Lower leg skin (tissue), 4 donors: Measurements from ENCODE around the gene TRIP10. TPM values are rescaled to one million over a fixed set of nuclear protein-coding genes. Genes with fewer than 3 reads are reported as not detected.

Source experiments
- DNase-seq, 2 donors: peaks; one replicate each; pipeline ENCODE4 v3.0.0-alpha.2; 2019; ENCODE audit warnings: low spot score in 2 of 2
- H3K4me3 ChIP-seq: fragments of 200-600 bp; sonication (generic); 2 replicates; pipeline ENCODE4 v1.5.1; 2017; ENCODE audit warnings: mild to moderate bottlenecking, low read depth; ENCODE audit not compliant: poor library complexity, severe bottlenecking
- POLR2A ChIP-seq, 2 donors: fragments of 450-650 bp; IDR thresholded peaks; one replicate each; pipeline ENCODE4 v1.6.1; 2016 to 2017; ENCODE audit warnings: antibody characterized with exemption in 2 of 2, mild to moderate bottlenecking in 1 of 2, moderate library complexity in 1 of 2
- WGBS, 2 donors: methylation state at CpG; one replicate each; pipeline ENCODE4 v1.1.5; 2018; 5-methylcytosine and 5-hydroxymethylcytosine counted together
- intact Hi-C: fragments of 100-400 bp; cut with DNase I; formaldehyde crosslinking; loops from one replicate; pipeline ENCODE4 v1.15.0; 2023; ENCODE audit warnings: low total_unique reads
- total RNA-seq, 4 donors: library from RNA; depleted of rRNA; stranded (reverse); fragments of >200 nt; gene quantifications; one replicate each; pipeline ENCODE4 v1.1.0, GENCODE V29; 2016
- TF ChIP-seq, protein P1 (sequence below), 3 donors: fragments of 450-650 bp; IDR thresholded peaks; one replicate each; pipeline ENCODE4 v1.5.1; 2016; ENCODE audit warnings: antibody characterized with exemption in 3 of 3, mild to moderate bottlenecking in 3 of 3, moderate library complexity in 2 of 3

Gene TRIP10
- total RNA-seq, 4 donors from 2014 or later = 41.2 to 60.2 (median 46.5) TPM

DNA sequence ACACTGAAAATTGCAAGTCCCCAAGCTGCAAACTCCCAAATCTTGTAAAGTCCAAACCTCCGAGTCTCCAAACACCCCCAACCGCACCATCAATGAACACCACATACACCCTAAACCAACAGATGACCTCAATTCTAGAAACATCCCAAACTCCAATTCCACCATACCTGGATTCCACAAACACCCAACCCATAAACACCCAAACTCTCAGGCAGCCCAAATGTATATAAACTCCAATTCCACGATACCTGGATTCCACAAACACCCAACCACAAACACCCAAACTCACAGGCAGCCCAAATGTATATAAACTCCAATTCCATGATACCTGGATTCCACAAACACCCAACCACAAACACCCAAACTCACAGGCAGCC, 19.5 kb upstream of the TRIP10 start:
- TF ChIP-seq POLR2A (IDR thresholded peaks at IDR 0.05) = no peak
- TF ChIP-seq, protein P1, sequence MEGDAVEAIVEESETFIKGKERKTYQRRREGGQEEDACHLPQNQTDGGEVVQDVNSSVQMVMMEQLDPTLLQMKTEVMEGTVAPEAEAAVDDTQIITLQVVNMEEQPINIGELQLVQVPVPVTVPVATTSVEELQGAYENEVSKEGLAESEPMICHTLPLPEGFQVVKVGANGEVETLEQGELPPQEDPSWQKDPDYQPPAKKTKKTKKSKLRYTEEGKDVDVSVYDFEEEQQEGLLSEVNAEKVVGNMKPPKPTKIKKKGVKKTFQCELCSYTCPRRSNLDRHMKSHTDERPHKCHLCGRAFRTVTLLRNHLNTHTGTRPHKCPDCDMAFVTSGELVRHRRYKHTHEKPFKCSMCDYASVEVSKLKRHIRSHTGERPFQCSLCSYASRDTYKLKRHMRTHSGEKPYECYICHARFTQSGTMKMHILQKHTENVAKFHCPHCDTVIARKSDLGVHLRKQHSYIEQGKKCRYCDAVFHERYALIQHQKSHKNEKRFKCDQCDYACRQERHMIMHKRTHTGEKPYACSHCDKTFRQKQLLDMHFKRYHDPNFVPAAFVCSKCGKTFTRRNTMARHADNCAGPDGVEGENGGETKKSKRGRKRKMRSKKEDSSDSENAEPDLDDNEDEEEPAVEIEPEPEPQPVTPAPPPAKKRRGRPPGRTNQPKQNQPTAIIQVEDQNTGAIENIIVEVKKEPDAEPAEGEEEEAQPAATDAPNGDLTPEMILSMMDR (IDR thresholded peaks at IDR 0.05) = no peak
- DNase-seq = no peak
- no peak overlapping the region for H3K4me3 ChIP-seq
- 84 to 91% methylated on average over 3 of the region's 3 CpGs for WGBS, 2 donors
- intact Hi-C loops = no loop called here

DNA sequence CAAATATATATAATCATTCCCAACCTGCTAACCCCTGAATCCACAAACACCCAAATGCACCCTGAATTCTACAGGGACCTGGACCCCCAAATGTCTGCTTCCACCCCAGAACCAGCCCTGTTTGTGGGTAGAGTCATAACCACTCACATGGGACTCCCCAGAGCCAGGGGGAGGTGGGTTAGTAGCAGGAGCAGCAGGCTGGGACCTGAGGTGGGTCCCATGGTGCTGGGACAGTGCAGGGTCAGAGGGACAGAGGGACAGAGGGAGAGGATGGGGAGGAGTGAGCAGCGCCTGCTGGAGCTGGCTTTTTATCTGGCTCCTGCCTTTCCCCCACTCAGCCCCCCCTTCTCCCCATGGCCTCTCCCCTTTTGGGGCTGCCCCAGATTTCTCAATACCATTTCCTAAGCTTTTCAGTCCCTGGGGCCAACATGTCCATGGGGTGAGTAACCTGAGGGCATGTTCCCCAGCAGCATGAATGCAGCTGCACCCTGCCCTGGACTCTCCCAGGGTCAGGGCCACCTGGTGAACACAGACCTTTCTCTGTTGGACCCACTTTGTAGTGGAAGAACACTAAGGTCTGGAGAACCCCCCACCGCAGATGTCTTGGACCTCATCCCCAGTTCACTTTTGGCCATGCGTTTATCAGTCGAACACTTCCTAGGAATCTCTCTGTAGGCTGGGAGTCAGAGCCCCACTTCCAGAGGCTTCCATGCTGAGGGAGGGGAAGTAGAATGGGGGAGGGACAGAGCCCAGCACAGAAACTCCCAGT, 18.9 kb upstream of the TRIP10 start, which contains the start of gene C3:
Gene C3, minus strand, starts transcription at position 282 of the 769 bp plus-strand sequence. Its CDS starts 61 bp downstream, at position 221.
- WGBS, 2 donors = 29 to 50% methylated on average over 4 of the region's 4 CpGs
- no peak for TF ChIP-seq POLR2A (IDR thresholded peaks at IDR 0.05)
- TF ChIP-seq, protein P1 (IDR thresholded peaks at IDR 0.05) = no peak
- DNase-seq = peak; percentile 71 to 91
- intact Hi-C loops = no loop called here
- no peak within 1 kb of the TSS for H3K4me3 ChIP-seq

DNA sequence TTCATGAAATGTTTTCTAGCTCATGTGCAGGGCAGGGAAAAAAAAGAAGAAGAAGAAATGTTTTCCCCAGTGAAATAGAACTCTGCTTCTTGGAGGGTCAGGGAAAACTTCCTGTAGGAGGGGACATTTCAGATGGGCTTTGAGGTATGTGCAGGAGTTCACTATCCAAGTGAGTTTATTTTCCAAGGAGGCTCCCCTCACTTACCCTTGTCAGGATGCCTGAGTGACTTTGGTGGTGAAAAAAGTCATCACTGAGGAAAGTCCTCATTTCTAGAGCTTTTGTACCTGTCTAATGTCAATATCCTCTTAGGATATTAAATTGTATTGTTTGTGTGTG, 18.4 kb upstream of the TRIP10 start:
- TF ChIP-seq POLR2A (IDR thresholded peaks at IDR 0.05) = no peak
- TF ChIP-seq, protein P1 (IDR thresholded peaks at IDR 0.05) = no peak
- no peak for DNase-seq
- intact Hi-C loops = no loop called here
- no peak overlapping the region for H3K4me3 ChIP-seq

DNA sequence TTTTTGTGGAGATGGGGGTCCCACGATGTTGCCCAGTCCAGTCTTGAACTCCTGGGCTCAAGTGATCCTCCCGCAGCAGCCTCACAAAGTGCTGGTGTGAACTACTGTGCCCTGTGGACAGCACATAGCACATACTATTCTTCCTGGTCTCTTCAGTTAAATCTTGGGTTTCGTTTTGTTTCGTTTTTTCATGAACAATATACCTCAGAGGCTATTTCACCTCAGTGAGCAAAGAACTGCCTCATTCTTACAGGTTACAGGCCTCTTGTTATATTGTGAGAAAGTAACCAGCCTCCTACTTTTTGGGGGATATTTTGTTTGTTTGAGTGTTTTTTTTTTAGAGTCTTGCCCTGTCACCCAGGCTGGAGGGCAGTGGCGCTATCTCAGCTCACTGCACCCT, 17.7 kb upstream of the TRIP10 start:
- TF ChIP-seq, protein P1 (IDR thresholded peaks at IDR 0.05) = no peak
- TF ChIP-seq POLR2A (IDR thresholded peaks at IDR 0.05) = no peak
- intact Hi-C loops = no loop called here
- no peak overlapping the region for H3K4me3 ChIP-seq
- 73 to 77% methylated on average over 5 of the region's 5 CpGs for WGBS, 2 donors
- DNase-seq = no peak

DNA sequence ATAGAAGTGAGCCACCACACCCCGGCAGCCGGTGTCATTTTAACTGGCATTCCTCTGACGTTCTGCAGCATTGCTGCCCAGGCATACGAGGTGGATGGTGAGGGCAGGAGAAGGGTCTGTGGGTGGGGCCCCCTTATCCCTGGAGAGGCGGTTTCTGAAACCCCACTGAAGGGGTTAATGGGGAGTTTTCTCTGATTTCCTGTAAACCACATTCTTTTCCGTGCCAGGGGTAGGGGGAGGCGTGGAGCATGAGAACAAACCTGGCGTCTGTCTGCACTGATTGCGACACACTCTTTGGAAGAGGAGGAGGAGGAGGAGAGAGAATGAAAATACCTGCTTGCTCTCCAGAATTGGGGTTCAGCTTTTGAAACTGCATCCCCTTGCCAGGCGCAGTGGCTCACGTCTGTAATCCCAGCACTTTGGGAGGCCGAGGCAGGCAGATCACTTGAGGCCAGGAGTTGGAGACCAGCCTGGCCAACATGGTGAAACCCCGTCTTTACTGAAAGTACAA, 16.3 kb upstream of the TRIP10 start:
- DNase-seq = peak in 1 of 2 donors; percentile 51
- intact Hi-C loops = no loop called here
- TF ChIP-seq, protein P1 (IDR thresholded peaks at IDR 0.05) = no peak
- TF ChIP-seq POLR2A (IDR thresholded peaks at IDR 0.05) = no peak
- H3K4me3 ChIP-seq = no peak overlapping the region
- 11% methylated on average over 13 of the region's 13 CpGs for WGBS, 2 donors
